ENCODE measurements around the gene DNAJB6. TPM values are rescaled to one million over a fixed set of nuclear protein-coding genes. Genes with fewer than 3 reads are reported as not detected.
A peak's percentile ranks its signal among the peaks of the same experiment; 100 is the strongest.
"Not testable (repeated sequence)": the region's sequence is repeated elsewhere in the genome, so short reads cannot be mapped to it uniquely, and the experiment has no call there.

DNAJB6 gene
- total and polyA plus RNA-seq, 2 experiments from 2014 or later: 92.2 to 110 TPM

DNA sequence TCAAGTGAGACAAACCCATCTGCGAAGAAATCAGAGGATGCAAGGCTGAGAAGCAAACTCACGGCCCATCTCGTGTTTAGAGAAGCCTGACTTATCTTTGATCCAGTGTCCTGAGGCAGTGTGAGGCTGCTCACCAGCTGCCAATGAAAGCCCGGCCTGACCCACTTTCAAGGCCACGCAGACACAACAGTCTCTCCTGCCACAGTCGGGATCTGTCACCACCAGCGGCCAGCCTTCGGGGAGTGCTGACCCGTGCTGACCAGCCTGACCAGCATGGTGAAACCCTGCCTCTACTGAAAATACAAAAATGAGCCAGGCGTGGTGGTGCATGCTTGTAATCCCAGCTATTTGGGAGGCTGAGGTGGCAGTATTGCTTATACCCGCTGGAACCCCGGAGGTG lies 7.4 kb upstream of the DNAJB6 start:
- H2AFZ ChIP-seq: no peak overlapping the region

DNA sequence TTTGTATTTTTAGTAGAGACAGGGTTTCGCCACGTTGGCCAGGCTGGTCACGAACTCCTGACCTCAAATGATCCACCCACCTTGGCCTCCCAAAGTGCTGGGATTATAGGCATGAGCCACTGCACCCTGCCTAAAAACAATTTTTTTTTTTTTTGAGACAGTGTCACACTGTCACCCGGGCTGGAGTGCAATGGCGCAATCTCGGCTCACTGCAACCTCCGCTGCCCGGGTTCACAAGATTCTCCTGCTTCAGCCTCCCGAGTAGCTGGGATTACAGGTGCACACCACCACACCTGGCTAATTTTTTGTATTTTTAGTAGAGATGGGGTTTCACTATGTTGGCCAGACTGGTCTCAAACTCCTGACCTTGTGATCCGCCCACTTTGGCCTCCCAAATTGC lies 6.2 kb upstream of the DNAJB6 start:
- H3K4me3 ChIP-seq; DNase-seq (ENCODE audit: low spot score); H3K4me2 ChIP-seq; H3K27ac ChIP-seq; H3K4me1 ChIP-seq (ENCODE audit: insufficient read depth); H4K20me1 ChIP-seq (ENCODE audit: insufficient read depth, poor library complexity, severe bottlenecking); H3K9me3 ChIP-seq (ENCODE audit: low read depth); H3K36me3 ChIP-seq (replicated peaks; ENCODE audit: insufficient read depth, low read depth); H3K27me3 ChIP-seq; H3K79me2 ChIP-seq; H2AFZ ChIP-seq; H3K9me2 ChIP-seq (replicated peaks; ENCODE audit: insufficient read depth): not testable (repeated sequence)
- 84% methylated on average over 10 of the region's 10 CpGs for WGBS (ENCODE audit: low lambda C conversion rate, missing lambda C conversion rate)

More for the DNA sequence above, 7.4 kb upstream of the DNAJB6 start:
- WGBS (ENCODE audit: low lambda C conversion rate, missing lambda C conversion rate): 68% methylated on average over 12 of the region's 12 CpGs
- Histone ChIP-seq H3K27ac (no peak overlapping the region), H3K9me2 (replicated peaks; ENCODE audit: insufficient read depth) (no peaks in the 10 kb centered on the region), H3K9me3 (ENCODE audit: low read depth) (no peaks in the 10 kb centered on the region), H4K20me1 (ENCODE audit: insufficient read depth, poor library complexity, severe bottlenecking) (no peaks in the 10 kb centered on the region), H3K4me1 (ENCODE audit: insufficient read depth) (no peaks in the 10 kb centered on the region), H3K27me3 (no peaks in the 10 kb centered on the region), H3K4me2 (no peak overlapping the region), H3K4me3 (no peak overlapping the region), H3K36me3 (replicated peaks; ENCODE audit: insufficient read depth, low read depth) (no peaks in the 10 kb centered on the region), H3K79me2 (no peaks in the 10 kb centered on the region)
- no peak for DNase-seq (ENCODE audit: low spot score)
- no peak for TF ChIP-seq EZH2 (IDR thresholded peaks at IDR 0.05; ENCODE audit: borderline replicate concordance)
- TF ChIP-seq, protein P1, sequence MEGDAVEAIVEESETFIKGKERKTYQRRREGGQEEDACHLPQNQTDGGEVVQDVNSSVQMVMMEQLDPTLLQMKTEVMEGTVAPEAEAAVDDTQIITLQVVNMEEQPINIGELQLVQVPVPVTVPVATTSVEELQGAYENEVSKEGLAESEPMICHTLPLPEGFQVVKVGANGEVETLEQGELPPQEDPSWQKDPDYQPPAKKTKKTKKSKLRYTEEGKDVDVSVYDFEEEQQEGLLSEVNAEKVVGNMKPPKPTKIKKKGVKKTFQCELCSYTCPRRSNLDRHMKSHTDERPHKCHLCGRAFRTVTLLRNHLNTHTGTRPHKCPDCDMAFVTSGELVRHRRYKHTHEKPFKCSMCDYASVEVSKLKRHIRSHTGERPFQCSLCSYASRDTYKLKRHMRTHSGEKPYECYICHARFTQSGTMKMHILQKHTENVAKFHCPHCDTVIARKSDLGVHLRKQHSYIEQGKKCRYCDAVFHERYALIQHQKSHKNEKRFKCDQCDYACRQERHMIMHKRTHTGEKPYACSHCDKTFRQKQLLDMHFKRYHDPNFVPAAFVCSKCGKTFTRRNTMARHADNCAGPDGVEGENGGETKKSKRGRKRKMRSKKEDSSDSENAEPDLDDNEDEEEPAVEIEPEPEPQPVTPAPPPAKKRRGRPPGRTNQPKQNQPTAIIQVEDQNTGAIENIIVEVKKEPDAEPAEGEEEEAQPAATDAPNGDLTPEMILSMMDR (IDR thresholded peaks at IDR 0.05; ENCODE audit: poor library complexity): no peak
- no peak for TF ChIP-seq EZH2phosphoT487 (IDR thresholded peaks at IDR 0.05; ENCODE audit: low read depth, severe bottlenecking, unreplicated experiment)

DNA sequence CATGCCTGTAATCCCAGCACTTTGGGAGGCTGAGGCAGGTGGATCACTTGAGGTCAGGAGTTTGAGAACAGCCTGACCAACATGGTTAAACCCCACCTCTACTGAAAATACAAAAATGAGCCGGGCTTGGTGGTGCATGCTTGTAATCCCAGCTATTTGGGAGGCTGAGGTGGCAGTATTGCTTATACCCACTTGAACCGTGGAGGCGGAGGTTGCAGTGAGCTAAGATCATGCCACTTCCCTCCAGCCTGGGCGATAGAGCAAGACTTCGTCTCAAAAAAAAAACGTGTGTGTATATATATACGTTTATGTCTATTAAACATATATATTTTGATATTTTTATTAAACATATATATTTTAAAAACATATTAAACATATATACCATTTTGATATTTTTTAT lies 5.8 kb upstream of the DNAJB6 start:
- H3K4me3 ChIP-seq; H3K27ac ChIP-seq; H3K4me1 ChIP-seq (ENCODE audit: insufficient read depth); H4K20me1 ChIP-seq (ENCODE audit: insufficient read depth, poor library complexity, severe bottlenecking); H3K9me2 ChIP-seq (replicated peaks; ENCODE audit: insufficient read depth); H3K9me3 ChIP-seq (ENCODE audit: low read depth); H3K79me2 ChIP-seq; H3K36me3 ChIP-seq (replicated peaks; ENCODE audit: insufficient read depth, low read depth); DNase-seq (ENCODE audit: low spot score); H2AFZ ChIP-seq; H3K27me3 ChIP-seq; H3K4me2 ChIP-seq: not testable (repeated sequence)
- 79% methylated on average over 7 of the region's 7 CpGs for WGBS (ENCODE audit: low lambda C conversion rate, missing lambda C conversion rate)

GRCh38 chr7:157335236-157335635 lies 1.6 kb upstream of the DNAJB6 start:
- H3K4me3 ChIP-seq: no peak overlapping the region
- H3K36me3 ChIP-seq (replicated peaks; ENCODE audit: insufficient read depth, low read depth): no peaks in the 10 kb centered on the region
- H3K4me2 ChIP-seq: no peak overlapping the region
- no peaks in the 10 kb centered on the region for H3K27me3 ChIP-seq
- no peak overlapping the region for H2AFZ ChIP-seq
- peaks cover 28% of the 10 kb centered on the region for H4K20me1 ChIP-seq (ENCODE audit: insufficient read depth, poor library complexity, severe bottlenecking)
- H3K79me2 ChIP-seq: peaks cover 29% of the 10 kb centered on the region
- TF ChIP-seq, protein P1 (IDR thresholded peaks at IDR 0.05; ENCODE audit: poor library complexity): no peak
- TF ChIP-seq EZH2phosphoT487 (IDR thresholded peaks at IDR 0.05; ENCODE audit: low read depth, severe bottlenecking, unreplicated experiment) (no peak), EZH2 (IDR thresholded peaks at IDR 0.05; ENCODE audit: borderline replicate concordance) (no peak)
- no peaks in the 10 kb centered on the region for H3K9me2 ChIP-seq (replicated peaks; ENCODE audit: insufficient read depth)
- no peaks in the 10 kb centered on the region for H3K9me3 ChIP-seq (ENCODE audit: low read depth)
- WGBS (ENCODE audit: low lambda C conversion rate, missing lambda C conversion rate): 90% methylated on average over 5 of the region's 5 CpGs
- DNase-seq (ENCODE audit: low spot score): no peak
- H3K4me1 ChIP-seq (ENCODE audit: insufficient read depth): peaks cover 10% of the 10 kb centered on the region
- H3K27ac ChIP-seq: no peak overlapping the region

- Histone ChIP-seq H4K20me1 (ENCODE audit: insufficient read depth, poor library complexity, severe bottlenecking) (peaks cover 36% of the 10 kb centered on the region), H3K27ac (peak overlapping the region; percentile 99), H3K27me3 (no peaks in the 10 kb centered on the region), H3K9me3 (ENCODE audit: low read depth) (no peaks in the 10 kb centered on the region), H3K4me2 (peak overlapping the region; percentile 92), H3K79me2 (peaks cover 37% of the 10 kb centered on the region), H2AFZ (peak overlapping the region; percentile 99), H3K4me1 (ENCODE audit: insufficient read depth) (peaks cover 10% of the 10 kb centered on the region), H3K4me3 (peak overlapping the region; percentile 62), H3K9me2 (replicated peaks; ENCODE audit: insufficient read depth) (no peaks in the 10 kb centered on the region), H3K36me3 (replicated peaks; ENCODE audit: insufficient read depth, low read depth) (no peaks in the 10 kb centered on the region)
- 52% methylated on average over 11 of the region's 11 CpGs for WGBS (ENCODE audit: low lambda C conversion rate, missing lambda C conversion rate)
- DNase-seq (ENCODE audit: low spot score): no peak
- TF ChIP-seq EZH2phosphoT487 (IDR thresholded peaks at IDR 0.05; ENCODE audit: low read depth, severe bottlenecking, unreplicated experiment): no peak
- no peak for TF ChIP-seq EZH2 (IDR thresholded peaks at IDR 0.05; ENCODE audit: borderline replicate concordance)
- TF ChIP-seq, protein P1 (IDR thresholded peaks at IDR 0.05; ENCODE audit: poor library complexity): no peak
Observed at GRCh38 chr7:157335991-157336382, 817 bp upstream of the DNAJB6 start.

Measured in hepatocyte (in vitro differentiated cells).